Fibroblast of lung (primary cell): Measurements from ENCODE around the gene ANKRD44. TPM values are rescaled to one million over a fixed set of nuclear protein-coding genes. Genes with fewer than 3 reads are reported as not detected.

Source experiments
- DNase-seq, 2 donors: peaks; one replicate each; pipeline versions ENCODE4 v3.0.0 to v3.0.0-alpha.2; 2010; ENCODE audit warnings: low read depth in 2 of 2
- H2AFZ ChIP-seq: 2 replicates; pipeline ENCODE4 v1.5.1; 2012; ENCODE audit warnings: low read length, control low read depth, inconsistent platforms
- H3K27ac ChIP-seq: 2 replicates; pipeline ENCODE4 v1.5.1; 2011; ENCODE audit warnings: low read length, control low read depth; ENCODE audit not compliant: insufficient read depth
- H3K27me3 ChIP-seq: 2 replicates; pipeline ENCODE4 v1.5.1; 2011; ENCODE audit warnings: mild to moderate bottlenecking, low read length; ENCODE audit not compliant: control insufficient read depth, insufficient read depth
- H3K36me3 ChIP-seq: 2 replicates; pipeline ENCODE4 v1.5.1; 2011; ENCODE audit warnings: low read length; ENCODE audit not compliant: control insufficient read depth, insufficient read depth
- H3K4me1 ChIP-seq: 2 replicates; pipeline ENCODE4 v1.5.1; 2011; ENCODE audit warnings: low read length; ENCODE audit not compliant: control insufficient read depth, insufficient read depth; ENCODE audit errors: extremely low read depth
- H3K4me2 ChIP-seq: 2 replicates; pipeline ENCODE4 v1.5.1; 2011; ENCODE audit warnings: low read length, control low read depth; ENCODE audit not compliant: insufficient read depth; ENCODE audit errors: extremely low read depth
- H3K4me3 ChIP-seq, 4 experiments: fragments of 200-600 bp in 1 of 4; sonication (generic) in 1 of 4; replicated peaks in 1 of 4; 2 replicates each; pipeline ENCODE4 v1.5.1; 2011 to 2016; ENCODE audit warnings: low read length in 4 of 4, low read depth in 3 of 4, mild to moderate bottlenecking in 3 of 4, control low read depth in 2 of 4, inconsistent platforms in 1 of 4, mixed read lengths in 1 of 4; ENCODE audit not compliant: insufficient read depth in 1 of 4; ENCODE audit errors: control extremely low read depth in 1 of 4
- H3K79me2 ChIP-seq: 2 replicates; pipeline ENCODE4 v1.5.1; 2012; ENCODE audit warnings: mild to moderate bottlenecking, low read length, inconsistent platforms; ENCODE audit not compliant: control insufficient read depth, insufficient read depth
- H3K9ac ChIP-seq: 2 replicates; pipeline ENCODE4 v1.5.1; 2011; ENCODE audit warnings: mild to moderate bottlenecking, low read length, control low read depth; ENCODE audit not compliant: insufficient read depth
- H3K9me3 ChIP-seq: 2 replicates; pipeline ENCODE4 v1.5.1; 2012; ENCODE audit warnings: low read depth, low read length; ENCODE audit not compliant: control insufficient read depth, insufficient read depth
- H4K20me1 ChIP-seq: 2 replicates; pipeline ENCODE4 v1.5.1; 2011; ENCODE audit warnings: low read length; ENCODE audit not compliant: control insufficient read depth, insufficient read depth; ENCODE audit errors: extremely low read depth
- CTCF ChIP-seq, 2 donors: IDR thresholded peaks in 1 of 2; conservative IDR thresholded peaks in 1 of 2; 1 replicate in 1 of 2; 2 replicates in 1 of 2; pipeline ENCODE4 v1.5.1; 2011 to 2012; ENCODE audit warnings: low read length in 2 of 2, control low read depth in 1 of 2, inconsistent platforms in 1 of 2, low read depth in 1 of 2, mild to moderate bottlenecking in 1 of 2
- EZH2 ChIP-seq: IDR thresholded peaks from 2 replicates; pipeline ENCODE4 v1.5.1; 2012; ENCODE audit warnings: low read length, control low read depth, mild to moderate bottlenecking; ENCODE audit errors: missing control alignments
- polyA plus RNA-seq, 2 donors: library from polyadenylated mRNA; depleted of rRNA in 1 of 2; stranded (reverse) in 1 of 2; unstranded in 1 of 2; fragments of >200 nt; gene quantifications; 2 replicates each; pipeline ENCODE4 v1.2.1, GENCODE V29; 2011 to 2012; ENCODE audit warnings: missing spikeins in 1 of 2
- total RNA-seq: library from RNA; depleted of rRNA; stranded (reverse); fragments of >200 nt; gene quantifications from 2 replicates; pipeline ENCODE4 v1.2.1, GENCODE V29; 2014

ANKRD44 gene
- total and polyA plus RNA-seq, 2 donors (not counting 1 experiment from before 2014, with no cell fraction given): 7.6 to 9.7 TPM

- Histone ChIP-seq H3K36me3 (no peaks in the 10 kb centered on the region), H3K27ac (no peak overlapping the region), H4K20me1 (no peaks in the 10 kb centered on the region), H3K4me1 (no peaks in the 10 kb centered on the region), H3K27me3 (no peaks in the 10 kb centered on the region), H3K79me2 (no peaks in the 10 kb centered on the region), H3K4me2 (no peak overlapping the region), H3K4me3 (no peak overlapping the region), H2AFZ (no peak overlapping the region), H3K9ac (no peak overlapping the region), H3K9me3 (no peaks in the 10 kb centered on the region)
- TF ChIP-seq CTCF (conservative IDR thresholded peaks at IDR 0.05 in 1 of 2, IDR thresholded peaks at IDR 0.05 in 1 of 2; ENCODE audit: low read depth in 1 of 2, low read length in 2 of 2): no peak
- DNase-seq: no peak
These were observed 361.5 kb downstream of the ANKRD44 start for GRCh38 chr2:196949116-196949515.

- Histone ChIP-seq H3K27ac (no peak overlapping the region), H3K27me3 (no peaks in the 10 kb centered on the region), H3K9ac (no peak overlapping the region), H4K20me1 (no peaks in the 10 kb centered on the region), H3K4me3 (no peak overlapping the region), H3K4me2 (no peak overlapping the region), H3K79me2 (no peaks in the 10 kb centered on the region), H2AFZ (no peak overlapping the region), H3K4me1 (no peaks in the 10 kb centered on the region), H3K9me3 (no peaks in the 10 kb centered on the region), H3K36me3 (no peaks in the 10 kb centered on the region)
- DNase-seq: no peak
- TF ChIP-seq CTCF (conservative IDR thresholded peaks at IDR 0.05 in 1 of 2, IDR thresholded peaks at IDR 0.05 in 1 of 2; ENCODE audit: low read depth in 1 of 2, low read length in 2 of 2) (no peak), EZH2 (no peak)
These were observed 366.0 kb downstream of the ANKRD44 start for GRCh38 chr2:196944570-196944969.

GRCh38 chr2:196941398-196942078, 369.0 kb downstream of the ANKRD44 start:
- H3K4me2 ChIP-seq: no peak overlapping the region
- H3K9me3 ChIP-seq: no peaks in the 10 kb centered on the region
- H3K4me3 ChIP-seq: no peak overlapping the region
- H2AFZ ChIP-seq: peak overlapping the region; percentile 60
- H3K36me3 ChIP-seq: no peaks in the 10 kb centered on the region
- H4K20me1 ChIP-seq: no peaks in the 10 kb centered on the region
- no peak overlapping the region for H3K27ac ChIP-seq
- no peak for TF ChIP-seq EZH2
- no peak for TF ChIP-seq CTCF (conservative IDR thresholded peaks at IDR 0.05 in 1 of 2, IDR thresholded peaks at IDR 0.05 in 1 of 2; ENCODE audit: low read depth in 1 of 2, low read length in 2 of 2)
- no peaks in the 10 kb centered on the region for H3K27me3 ChIP-seq
- no peaks in the 10 kb centered on the region for H3K79me2 ChIP-seq
- no peak for DNase-seq
- H3K9ac ChIP-seq: no peak overlapping the region
- H3K4me1 ChIP-seq: no peaks in the 10 kb centered on the region
